Neural crest cell (in vitro differentiated cells): ENCODE measurements around the gene COP1. TPM values are rescaled to one million over a fixed set of nuclear protein-coding genes. Genes with fewer than 3 reads are reported as not detected.

ENCODE experiments used
- DNase-seq: peaks from one replicate; pipeline ENCODE4 v3.0.0; 2021; ENCODE audit warnings: low read depth, mixed read lengths, low spot score
- H3K27ac Mint-ChIP-seq: one replicate; pipeline ENCODE4 v1.8.0; 2021; ENCODE audit warnings: mild to moderate bottlenecking, mixed read lengths; ENCODE audit not compliant: unreplicated experiment
- H3K27me3 Mint-ChIP-seq: 2 replicates; pipeline ENCODE4 v1.8.0; 2021; ENCODE audit warnings: low read depth, mild to moderate bottlenecking, mixed read lengths
- H3K36me3 Mint-ChIP-seq: 2 replicates; pipeline ENCODE4 v1.8.0; 2021; ENCODE audit warnings: low read depth, mild to moderate bottlenecking, mixed read lengths
- H3K4me1 Mint-ChIP-seq: 2 replicates; pipeline ENCODE4 v1.8.0; 2021; ENCODE audit warnings: mixed read lengths
- H3K4me3 Mint-ChIP-seq: one replicate; pipeline ENCODE4 v1.8.0; 2021; ENCODE audit warnings: mild to moderate bottlenecking, mixed read lengths
- H3K9me3 Mint-ChIP-seq: 2 replicates; pipeline ENCODE4 v1.8.0; 2021; ENCODE audit warnings: mixed read lengths
- CTCF ChIP-seq: fragments of 200-600 bp; sonication (generic); conservative IDR thresholded peaks from 2 replicates; pipeline ENCODE4 v1.5.0; 2021; ENCODE audit warnings: antibody characterized with exemption, mild to moderate bottlenecking
- total RNA-seq: library from RNA; stranded (reverse); gene quantifications from 2 replicates; pipeline ENCODE4 v1.2.1, GENCODE V29; 2021

The COP1 gene
- total RNA-seq, 1 donor from 2014 or later: 48.4 TPM

GRCh38 chr1:175935566-175936115, 271.4 kb downstream of the COP1 start:
- H3K27ac Mint-ChIP-seq: no peak overlapping the region
- DNase-seq: no peak
- H3K27me3 Mint-ChIP-seq: no peaks in the 10 kb centered on the region
- TF ChIP-seq CTCF: no peak
- H3K36me3 Mint-ChIP-seq: peaks cover 45% of the 10 kb centered on the region
- peaks cover 4% of the 10 kb centered on the region for H3K9me3 Mint-ChIP-seq
- no peaks in the 10 kb centered on the region for H3K4me1 Mint-ChIP-seq
- H3K4me3 Mint-ChIP-seq: no peak overlapping the region

GRCh38 chr1:175935166-175935565, 271.9 kb downstream of the COP1 start:
- Mint-ChIP-seq H3K9me3 (peaks cover 4% of the 10 kb centered on the region), H3K4me1 (no peaks in the 10 kb centered on the region), H3K27ac (no peak overlapping the region), H3K36me3 (peaks cover 44% of the 10 kb centered on the region), H3K4me3 (no peak overlapping the region), H3K27me3 (no peaks in the 10 kb centered on the region)
- TF ChIP-seq CTCF: no peak
- no peak for DNase-seq

- Mint-ChIP-seq H3K9me3 (peaks cover 7% of the 10 kb centered on the region), H3K36me3 (peaks cover 39% of the 10 kb centered on the region), H3K27me3 (no peaks in the 10 kb centered on the region), H3K4me1 (no peaks in the 10 kb centered on the region), H3K27ac (no peak overlapping the region), H3K4me3 (no peak overlapping the region)
- no peak for DNase-seq
- TF ChIP-seq CTCF: no peak
Measured at GRCh38 chr1:175933801-175934200, 273.3 kb downstream of the COP1 start.

- Mint-ChIP-seq H3K36me3 (peaks cover 31% of the 10 kb centered on the region), H3K4me1 (peaks cover 4% of the 10 kb centered on the region), H3K9me3 (peaks cover 3% of the 10 kb centered on the region), H3K27ac (no peak overlapping the region), H3K27me3 (no peaks in the 10 kb centered on the region), H3K4me3 (no peak overlapping the region)
- TF ChIP-seq CTCF: no peak
- DNase-seq: no peak
Measured at GRCh38 chr1:175927944-175928343, 279.1 kb downstream of the COP1 start.

- no peak for DNase-seq
- no peak for TF ChIP-seq CTCF
- no peaks in the 10 kb centered on the region for H3K27me3 Mint-ChIP-seq
- H3K9me3 Mint-ChIP-seq: peaks cover 5% of the 10 kb centered on the region
- H3K4me1 Mint-ChIP-seq: peaks cover 8% of the 10 kb centered on the region
- H3K4me3 Mint-ChIP-seq: no peak overlapping the region
- H3K36me3 Mint-ChIP-seq: peaks cover 32% of the 10 kb centered on the region
- no peak overlapping the region for H3K27ac Mint-ChIP-seq
Measured at GRCh38 chr1:175922254-175922881, 284.7 kb downstream of the COP1 start.
